GM18498 (cell line): Measurements from ENCODE around the gene CCDC71L.

ENCODE experiments used
- ATAC-seq: cut with Tn5 transposase; IDR thresholded peaks from one replicate; pipeline ENCODE4 v1.9.1; 2021; ENCODE audit warnings: mild to moderate bottlenecking, moderate library complexity; ENCODE audit not compliant: unreplicated experiment

Gene CCDC71L

GRCh38 chr7:106609416-106609815 is 51.5 kb downstream of the CCDC71L start:
- ATAC-seq: no peak

DNA sequence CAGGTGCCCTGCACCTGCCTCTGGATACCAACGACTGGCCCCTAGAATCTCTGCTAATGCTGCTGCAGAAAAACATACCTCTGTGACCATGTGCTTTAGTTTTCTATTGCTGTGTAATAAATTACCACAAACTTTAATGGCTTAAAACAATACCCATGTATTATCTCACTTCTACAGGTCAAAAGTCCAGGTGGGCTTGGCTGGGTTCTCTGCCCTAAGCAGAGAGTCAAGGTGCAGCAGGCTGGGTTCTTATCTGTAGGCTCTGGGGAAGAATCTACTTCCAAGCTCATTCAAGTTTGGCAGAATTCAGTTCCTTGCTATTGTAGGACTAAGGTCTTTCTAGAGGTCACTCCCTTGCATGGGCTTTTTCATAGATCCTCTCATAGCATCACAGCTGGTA is 52.3 kb downstream of the CCDC71L start:
- no peak for ATAC-seq
